Measurements from ENCODE around the gene UBASH3A.

DNA sequence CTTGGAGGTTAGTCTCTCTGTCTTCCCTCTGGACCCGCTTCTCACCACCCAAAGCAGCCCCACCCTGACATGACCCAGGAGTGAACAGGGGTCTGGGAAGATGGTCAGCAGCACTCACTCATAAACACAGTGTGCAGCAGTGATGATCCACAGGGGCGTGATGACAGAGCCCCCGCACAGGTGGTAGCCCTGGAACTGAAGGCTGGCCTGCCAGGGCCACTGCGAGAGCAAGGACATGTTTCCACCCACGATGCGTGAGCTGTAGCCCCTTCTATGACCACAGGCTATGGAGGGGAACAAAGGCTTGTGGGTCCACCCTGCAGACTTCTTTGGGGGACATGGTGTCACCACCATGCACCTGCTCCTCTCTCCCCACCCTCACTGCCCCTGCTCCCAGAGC is 20.8 kb upstream of the UBASH3A start:
- TF ChIP-seq, protein P1, sequence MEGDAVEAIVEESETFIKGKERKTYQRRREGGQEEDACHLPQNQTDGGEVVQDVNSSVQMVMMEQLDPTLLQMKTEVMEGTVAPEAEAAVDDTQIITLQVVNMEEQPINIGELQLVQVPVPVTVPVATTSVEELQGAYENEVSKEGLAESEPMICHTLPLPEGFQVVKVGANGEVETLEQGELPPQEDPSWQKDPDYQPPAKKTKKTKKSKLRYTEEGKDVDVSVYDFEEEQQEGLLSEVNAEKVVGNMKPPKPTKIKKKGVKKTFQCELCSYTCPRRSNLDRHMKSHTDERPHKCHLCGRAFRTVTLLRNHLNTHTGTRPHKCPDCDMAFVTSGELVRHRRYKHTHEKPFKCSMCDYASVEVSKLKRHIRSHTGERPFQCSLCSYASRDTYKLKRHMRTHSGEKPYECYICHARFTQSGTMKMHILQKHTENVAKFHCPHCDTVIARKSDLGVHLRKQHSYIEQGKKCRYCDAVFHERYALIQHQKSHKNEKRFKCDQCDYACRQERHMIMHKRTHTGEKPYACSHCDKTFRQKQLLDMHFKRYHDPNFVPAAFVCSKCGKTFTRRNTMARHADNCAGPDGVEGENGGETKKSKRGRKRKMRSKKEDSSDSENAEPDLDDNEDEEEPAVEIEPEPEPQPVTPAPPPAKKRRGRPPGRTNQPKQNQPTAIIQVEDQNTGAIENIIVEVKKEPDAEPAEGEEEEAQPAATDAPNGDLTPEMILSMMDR (IDR thresholded peaks at IDR 0.05), result no peak
- TF ChIP-seq EZH2phosphoT487 (IDR thresholded peaks at IDR 0.05) (no peak), EZH2 (IDR thresholded peaks at IDR 0.05) (no peak)
